HFFc6 (cell line): Measurements from ENCODE around the gene NINJ1. TPM values are rescaled to one million over a fixed set of nuclear protein-coding genes. Genes with fewer than 3 reads are reported as not detected.

Source experiments
- DNase-seq: peaks from one replicate; pipeline ENCODE4 v3.0.0-alpha.2; 2018
- H3K27ac Mint-ChIP-seq: 2 replicates; pipeline ENCODE4 v1.8.0; 2020; ENCODE audit warnings: mild to moderate bottlenecking, mixed read lengths
- H3K27me3 Mint-ChIP-seq: 2 replicates; pipeline ENCODE4 v1.8.0; 2021; ENCODE audit warnings: mild to moderate bottlenecking, moderate library complexity, mixed read lengths; ENCODE audit not compliant: insufficient read depth
- H3K36me3 Mint-ChIP-seq: 2 replicates; pipeline ENCODE4 v1.8.0; 2021; ENCODE audit warnings: low read depth, mixed read lengths
- H3K4me1 Mint-ChIP-seq: 2 replicates; pipeline ENCODE4 v1.8.0; 2020; ENCODE audit warnings: low read depth, mixed read lengths
- H3K4me3 Mint-ChIP-seq: 2 replicates; pipeline ENCODE4 v1.8.0; 2020; ENCODE audit warnings: mild to moderate bottlenecking, moderate library complexity, mixed read lengths
- H3K9me3 Mint-ChIP-seq: 2 replicates; pipeline ENCODE4 v1.8.0; 2020; ENCODE audit warnings: mild to moderate bottlenecking, mixed read lengths
- CTCF ChIP-seq: fragments of 200-600 bp; sonication (generic); IDR thresholded peaks from 2 replicates; pipeline ENCODE4 v1.5.0; 2021; ENCODE audit warnings: antibody characterized with exemption, mild to moderate bottlenecking
- total RNA-seq, 6 experiments: library from RNA; stranded (reverse); fragmentation: NEBNext Ultra II Directional; extraction: Animal tissue kit (Norgen Biotek cat#: 25700); gene quantifications; 2 replicates in 1 of 6; 3 replicates in 5 of 6; pipeline ENCODE4 v1.2.3, GENCODE V29; 2021

The NINJ1 gene
- total RNA-seq, 6 experiments from 2014 or later, result 23.2 to 28.0 (median 25.6) TPM

GRCh38 chr9:93171261-93171990 is 37.4 kb upstream of the NINJ1 start:
- Mint-ChIP-seq H3K27me3 (peaks cover 32% of the 10 kb centered on the region), H3K4me3 (no peak overlapping the region), H3K4me1 (no peaks in the 10 kb centered on the region), H3K36me3 (no peaks in the 10 kb centered on the region), H3K9me3 (no peaks in the 10 kb centered on the region), H3K27ac (no peak overlapping the region)
- DNase-seq, result no peak
- TF ChIP-seq CTCF, result no peak

- no peaks in the 10 kb centered on the region for H3K36me3 Mint-ChIP-seq
- peaks cover 29% of the 10 kb centered on the region for H3K27me3 Mint-ChIP-seq
- H3K9me3 Mint-ChIP-seq, result no peaks in the 10 kb centered on the region
- DNase-seq, result no peak
- H3K27ac Mint-ChIP-seq, result no peak overlapping the region
- no peaks in the 10 kb centered on the region for H3K4me1 Mint-ChIP-seq
- no peak overlapping the region for H3K4me3 Mint-ChIP-seq
- TF ChIP-seq CTCF, result no peak
Measured at GRCh38 chr9:93170571-93170970, 36.5 kb upstream of the NINJ1 start.

- no peaks in the 10 kb centered on the region for H3K36me3 Mint-ChIP-seq
- no peak for DNase-seq
- no peaks in the 10 kb centered on the region for H3K4me1 Mint-ChIP-seq
- H3K27ac Mint-ChIP-seq, result no peak overlapping the region
- H3K27me3 Mint-ChIP-seq, result peaks cover 25% of the 10 kb centered on the region
- TF ChIP-seq CTCF, result no peak
- no peak overlapping the region for H3K4me3 Mint-ChIP-seq
- H3K9me3 Mint-ChIP-seq, result no peaks in the 10 kb centered on the region
Measured at GRCh38 chr9:93169444-93169843, 35.4 kb upstream of the NINJ1 start.

- no peaks in the 10 kb centered on the region for H3K4me1 Mint-ChIP-seq
- H3K36me3 Mint-ChIP-seq, result no peaks in the 10 kb centered on the region
Measured at GRCh38 chr9:93168581-93168980, 34.5 kb upstream of the NINJ1 start.

DNA sequence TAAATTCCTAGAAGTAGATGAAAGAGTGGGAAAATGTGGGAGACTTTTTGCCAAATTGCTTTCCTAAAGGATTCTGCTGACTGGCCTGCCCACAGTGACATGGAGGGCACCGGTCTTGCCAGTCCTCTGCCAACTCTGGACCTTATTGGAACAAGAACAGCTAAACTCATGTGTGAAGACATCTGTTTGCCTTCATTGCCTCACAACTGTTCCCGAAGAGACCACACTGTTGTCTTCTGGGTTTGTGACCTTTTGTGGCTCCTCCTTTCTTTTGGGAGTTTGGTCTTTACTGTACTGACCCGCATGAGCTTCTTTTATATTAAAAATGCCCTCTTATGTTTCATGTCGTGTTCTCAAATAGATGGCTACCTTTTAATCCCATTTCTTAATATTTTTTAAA is 33.8 kb upstream of the NINJ1 start:
- Mint-ChIP-seq H3K36me3 (no peaks in the 10 kb centered on the region), H3K27ac (no peak overlapping the region), H3K4me3 (no peak overlapping the region), H3K9me3 (no peaks in the 10 kb centered on the region), H3K4me1 (no peaks in the 10 kb centered on the region), H3K27me3 (peaks cover 14% of the 10 kb centered on the region)
- TF ChIP-seq CTCF, result no peak
- DNase-seq, result no peak

More at GRCh38 chr9:93168581-93168980, 34.5 kb upstream of the NINJ1 start:
- no peak overlapping the region for H3K27ac Mint-ChIP-seq
- H3K4me3 Mint-ChIP-seq, result no peak overlapping the region
- no peaks in the 10 kb centered on the region for H3K9me3 Mint-ChIP-seq
- no peak for DNase-seq
- peaks cover 20% of the 10 kb centered on the region for H3K27me3 Mint-ChIP-seq
- no peak for TF ChIP-seq CTCF
